HUES6 (cell line): ENCODE measurements around the gene SLC16A1.

Source experiments
- H3K27ac ChIP-seq: 2 replicates; pipeline ENCODE4 v1.7.0; 2013; ENCODE audit warnings: low read depth, mild to moderate bottlenecking, low read length, inconsistent platforms
- H3K27me3 ChIP-seq: 2 replicates; pipeline ENCODE4 v1.6.1; 2013; ENCODE audit warnings: low read length; ENCODE audit not compliant: control insufficient read depth, insufficient read depth
- H3K36me3 ChIP-seq: 2 replicates; pipeline ENCODE4 v1.6.1; 2013; ENCODE audit warnings: low read length; ENCODE audit not compliant: control insufficient read depth, insufficient read depth
- H3K4me1 ChIP-seq: 2 replicates; pipeline ENCODE4 v1.6.1; 2013; ENCODE audit warnings: low read length; ENCODE audit not compliant: control insufficient read depth, insufficient read depth
- H3K4me3 ChIP-seq: 2 replicates; pipeline ENCODE4 v1.5.1; 2013; ENCODE audit warnings: low read depth, low read length
- H3K9ac ChIP-seq: one replicate; pipeline ENCODE4 v1.6.1; 2013; ENCODE audit warnings: mild to moderate bottlenecking, low read length
- H3K9me3 ChIP-seq: 2 replicates; pipeline ENCODE4 v1.6.1; 2013; ENCODE audit warnings: low read depth, low read length; ENCODE audit not compliant: control insufficient read depth, insufficient read depth

The SLC16A1 gene

GRCh38 chr1:112879834-112880233 lies 76.2 kb downstream of the SLC16A1 start:
- Histone ChIP-seq H3K9me3 (no peaks in the 10 kb centered on the region), H3K27me3 (no peaks in the 10 kb centered on the region), H3K9ac (no peak overlapping the region), H3K4me1 (peaks cover 32% of the 10 kb centered on the region), H3K36me3 (no peaks in the 10 kb centered on the region), H3K27ac (no peak overlapping the region), H3K4me3 (no peak overlapping the region)

GRCh38 chr1:112878321-112878720 lies 77.7 kb downstream of the SLC16A1 start:
- H3K9me3 ChIP-seq: no peaks in the 10 kb centered on the region
- no peak overlapping the region for H3K4me3 ChIP-seq
- H3K27me3 ChIP-seq: no peaks in the 10 kb centered on the region
- peaks cover 37% of the 10 kb centered on the region for H3K4me1 ChIP-seq
- no peak overlapping the region for H3K27ac ChIP-seq
- no peak overlapping the region for H3K9ac ChIP-seq
- H3K36me3 ChIP-seq: no peaks in the 10 kb centered on the region

GRCh38 chr1:112877750-112878149 lies 78.2 kb downstream of the SLC16A1 start:
- no peaks in the 10 kb centered on the region for H3K36me3 ChIP-seq
- H3K4me1 ChIP-seq: peaks cover 38% of the 10 kb centered on the region
- no peak overlapping the region for H3K27ac ChIP-seq
- no peaks in the 10 kb centered on the region for H3K27me3 ChIP-seq
- H3K9ac ChIP-seq: no peak overlapping the region
- no peak overlapping the region for H3K4me3 ChIP-seq
- no peaks in the 10 kb centered on the region for H3K9me3 ChIP-seq

- no peak overlapping the region for H3K27ac ChIP-seq
- no peaks in the 10 kb centered on the region for H3K9me3 ChIP-seq
- no peak overlapping the region for H3K4me3 ChIP-seq
- no peak overlapping the region for H3K9ac ChIP-seq
- H3K27me3 ChIP-seq: no peaks in the 10 kb centered on the region
- no peaks in the 10 kb centered on the region for H3K36me3 ChIP-seq
- H3K4me1 ChIP-seq: peaks cover 40% of the 10 kb centered on the region; the same call in 1 of the 2 replicates
Measured at GRCh38 chr1:112876315-112876714, 79.7 kb downstream of the SLC16A1 start.

- H3K27me3 ChIP-seq: no peaks in the 10 kb centered on the region
- H3K4me1 ChIP-seq: peaks cover 23% of the 10 kb centered on the region; the same call in 1 of the 2 replicates
- no peak overlapping the region for H3K9ac ChIP-seq
- no peak overlapping the region for H3K4me3 ChIP-seq
- H3K36me3 ChIP-seq: no peaks in the 10 kb centered on the region
- H3K9me3 ChIP-seq: no peaks in the 10 kb centered on the region
- H3K27ac ChIP-seq: no peak overlapping the region
Measured at GRCh38 chr1:112872551-112872962, 83.4 kb downstream of the SLC16A1 start.

GRCh38 chr1:112870887-112871646 lies 84.9 kb downstream of the SLC16A1 start:
- Histone ChIP-seq H3K27me3 (no peaks in the 10 kb centered on the region), H3K27ac (no peak overlapping the region), H3K4me1 (peaks cover 27% of the 10 kb centered on the region; the same call in 1 of the 2 replicates), H3K4me3 (no peak overlapping the region), H3K9ac (no peak overlapping the region), H3K9me3 (no peaks in the 10 kb centered on the region), H3K36me3 (no peaks in the 10 kb centered on the region)

- H3K27me3 ChIP-seq: no peaks in the 10 kb centered on the region
- no peak overlapping the region for H3K9ac ChIP-seq
- no peak overlapping the region for H3K27ac ChIP-seq
- H3K4me3 ChIP-seq: no peak overlapping the region
- peaks cover 30% of the 10 kb centered on the region; the same call in 1 of the 2 replicates for H3K4me1 ChIP-seq
- no peaks in the 10 kb centered on the region for H3K36me3 ChIP-seq
- no peaks in the 10 kb centered on the region for H3K9me3 ChIP-seq
Measured at GRCh38 chr1:112869895-112870294, 86.1 kb downstream of the SLC16A1 start.

- H3K9me3 ChIP-seq: no peaks in the 10 kb centered on the region
- H3K27me3 ChIP-seq: no peaks in the 10 kb centered on the region
- H3K9ac ChIP-seq: no peak overlapping the region
- H3K4me1 ChIP-seq: peaks cover 25% of the 10 kb centered on the region; the same call in 1 of the 2 replicates
- no peak overlapping the region for H3K27ac ChIP-seq
- no peak overlapping the region for H3K4me3 ChIP-seq
- H3K36me3 ChIP-seq: no peaks in the 10 kb centered on the region
Measured at GRCh38 chr1:112868191-112868590, 87.8 kb downstream of the SLC16A1 start.

GRCh38 chr1:112866981-112867380 lies 89.0 kb downstream of the SLC16A1 start:
- no peak overlapping the region for H3K27ac ChIP-seq
- H3K9ac ChIP-seq: no peak overlapping the region
- H3K36me3 ChIP-seq: no peaks in the 10 kb centered on the region
- H3K4me3 ChIP-seq: no peak overlapping the region
- H3K27me3 ChIP-seq: no peaks in the 10 kb centered on the region
- H3K4me1 ChIP-seq: peaks cover 16% of the 10 kb centered on the region; the same call in 1 of the 2 replicates
- H3K9me3 ChIP-seq: no peaks in the 10 kb centered on the region

- Histone ChIP-seq H3K4me3 (no peak overlapping the region), H3K9me3 (no peaks in the 10 kb centered on the region), H3K4me1 (peaks cover 16% of the 10 kb centered on the region; the same call in 1 of the 2 replicates), H3K27ac (no peak overlapping the region), H3K9ac (no peak overlapping the region), H3K36me3 (no peaks in the 10 kb centered on the region), H3K27me3 (no peaks in the 10 kb centered on the region)
Measured at GRCh38 chr1:112866151-112866550, 89.8 kb downstream of the SLC16A1 start.

- Histone ChIP-seq H3K36me3 (no peaks in the 10 kb centered on the region), H3K9me3 (no peaks in the 10 kb centered on the region), H3K27ac (no peak overlapping the region), H3K4me1 (peaks cover 7% of the 10 kb centered on the region; the same call in 1 of the 2 replicates), H3K27me3 (no peaks in the 10 kb centered on the region), H3K4me3 (no peak overlapping the region), H3K9ac (no peak overlapping the region)
Measured at GRCh38 chr1:112862753-112863426, 93.1 kb downstream of the SLC16A1 start.
